ENCODE results near the gene SP100.

The SP100 gene

GRCh38 chr2:230564805-230565779 lies 149.1 kb downstream of the SP100 start:
- Histone ChIP-seq H3K27me3 (replicated peaks; ENCODE audit: control insufficient read depth, insufficient read depth, low read length) (no peaks in the 10 kb centered on the region), H3K4me1 (ENCODE audit: control insufficient read depth, insufficient read depth, low read length) (peaks cover 3% of the 10 kb centered on the region), H3K9me3 (ENCODE audit: control insufficient read depth, low read length) (peaks cover 5% of the 10 kb centered on the region), H3K4me3 (ENCODE audit: low read length) (no peak overlapping the region), H3K36me3 (ENCODE audit: control insufficient read depth, insufficient read depth, low read length, severe bottlenecking) (no peaks in the 10 kb centered on the region), H3K9ac (ENCODE audit: low read length) (no peak overlapping the region)
- DNase-seq (ENCODE audit: low read depth), result no peak

- DNase-seq (ENCODE audit: low read depth), result no peak
- Histone ChIP-seq H3K9me3 (ENCODE audit: control insufficient read depth, low read length) (peaks cover 3% of the 10 kb centered on the region), H3K36me3 (ENCODE audit: control insufficient read depth, insufficient read depth, low read length, severe bottlenecking) (no peaks in the 10 kb centered on the region), H3K4me1 (ENCODE audit: control insufficient read depth, insufficient read depth, low read length) (peaks cover 3% of the 10 kb centered on the region), H3K27me3 (replicated peaks; ENCODE audit: control insufficient read depth, insufficient read depth, low read length) (peaks cover 4% of the 10 kb centered on the region), H3K9ac (ENCODE audit: low read length) (no peak overlapping the region), H3K4me3 (ENCODE audit: low read length) (no peak overlapping the region)
Measured at GRCh38 chr2:230569298-230569697, 153.3 kb downstream of the SP100 start.

- no peaks in the 10 kb centered on the region for H3K4me1 ChIP-seq (ENCODE audit: control insufficient read depth, insufficient read depth, low read length)
- DNase-seq (ENCODE audit: low read depth), result no peak
- H3K27me3 ChIP-seq (replicated peaks; ENCODE audit: control insufficient read depth, insufficient read depth, low read length), result peaks cover 8% of the 10 kb centered on the region
- no peak overlapping the region for H3K9ac ChIP-seq (ENCODE audit: low read length)
- no peaks in the 10 kb centered on the region for H3K36me3 ChIP-seq (ENCODE audit: control insufficient read depth, insufficient read depth, low read length, severe bottlenecking)
- peaks cover 3% of the 10 kb centered on the region for H3K9me3 ChIP-seq (ENCODE audit: control insufficient read depth, low read length)
- no peak overlapping the region for H3K4me3 ChIP-seq (ENCODE audit: low read length)
Measured at GRCh38 chr2:230570987-230571386, 155.0 kb downstream of the SP100 start.

- H3K9me3 ChIP-seq (ENCODE audit: control insufficient read depth, low read length), result peaks cover 6% of the 10 kb centered on the region
Measured at GRCh38 chr2:230575642-230576324, 159.8 kb downstream of the SP100 start.

GRCh38 chr2:230577114-230577513 lies 161.1 kb downstream of the SP100 start:
- Histone ChIP-seq H3K36me3 (ENCODE audit: control insufficient read depth, insufficient read depth, low read length, severe bottlenecking) (no peaks in the 10 kb centered on the region), H3K9me3 (ENCODE audit: control insufficient read depth, low read length) (peaks cover 2% of the 10 kb centered on the region), H3K27me3 (replicated peaks; ENCODE audit: control insufficient read depth, insufficient read depth, low read length) (peaks cover 15% of the 10 kb centered on the region), H3K9ac (ENCODE audit: low read length) (no peak overlapping the region), H3K4me1 (ENCODE audit: control insufficient read depth, insufficient read depth, low read length) (no peaks in the 10 kb centered on the region), H3K4me3 (ENCODE audit: low read length) (no peak overlapping the region)
- no peak for DNase-seq (ENCODE audit: low read depth)

More at GRCh38 chr2:230575642-230576324, 159.8 kb downstream of the SP100 start:
- DNase-seq (ENCODE audit: low read depth), result no peak
- Histone ChIP-seq H3K4me3 (ENCODE audit: low read length) (no peak overlapping the region), H3K27me3 (replicated peaks; ENCODE audit: control insufficient read depth, insufficient read depth, low read length) (peaks cover 19% of the 10 kb centered on the region), H3K9ac (ENCODE audit: low read length) (no peak overlapping the region), H3K36me3 (ENCODE audit: control insufficient read depth, insufficient read depth, low read length, severe bottlenecking) (no peaks in the 10 kb centered on the region), H3K4me1 (ENCODE audit: control insufficient read depth, insufficient read depth, low read length) (no peaks in the 10 kb centered on the region)

GRCh38 chr2:230578106-230578505 lies 162.1 kb downstream of the SP100 start:
- Histone ChIP-seq H3K4me1 (ENCODE audit: control insufficient read depth, insufficient read depth, low read length) (no peaks in the 10 kb centered on the region), H3K36me3 (ENCODE audit: control insufficient read depth, insufficient read depth, low read length, severe bottlenecking) (no peaks in the 10 kb centered on the region), H3K9ac (ENCODE audit: low read length) (no peak overlapping the region), H3K4me3 (ENCODE audit: low read length) (no peak overlapping the region), H3K9me3 (ENCODE audit: control insufficient read depth, low read length) (peaks cover 2% of the 10 kb centered on the region), H3K27me3 (replicated peaks; ENCODE audit: control insufficient read depth, insufficient read depth, low read length) (peaks cover 15% of the 10 kb centered on the region)
- no peak for DNase-seq (ENCODE audit: low read depth)

GRCh38 chr2:230582851-230583283 lies 166.9 kb downstream of the SP100 start:
- DNase-seq (ENCODE audit: low read depth), result no peak
- Histone ChIP-seq H3K9me3 (ENCODE audit: control insufficient read depth, low read length) (peaks cover 2% of the 10 kb centered on the region), H3K4me3 (ENCODE audit: low read length) (no peak overlapping the region)

GRCh38 chr2:230583581-230583980 lies 167.6 kb downstream of the SP100 start:
- peaks cover 11% of the 10 kb centered on the region for H3K27me3 ChIP-seq (replicated peaks; ENCODE audit: control insufficient read depth, insufficient read depth, low read length)
- H3K36me3 ChIP-seq (ENCODE audit: control insufficient read depth, insufficient read depth, low read length, severe bottlenecking), result no peaks in the 10 kb centered on the region
- H3K9ac ChIP-seq (ENCODE audit: low read length), result no peak overlapping the region
- H3K4me3 ChIP-seq (ENCODE audit: low read length), result no peak overlapping the region
- H3K9me3 ChIP-seq (ENCODE audit: control insufficient read depth, low read length), result peaks cover 2% of the 10 kb centered on the region
- no peaks in the 10 kb centered on the region for H3K4me1 ChIP-seq (ENCODE audit: control insufficient read depth, insufficient read depth, low read length)
- DNase-seq (ENCODE audit: low read depth), result no peak

More at GRCh38 chr2:230582851-230583283, 166.9 kb downstream of the SP100 start:
- Histone ChIP-seq H3K4me1 (ENCODE audit: control insufficient read depth, insufficient read depth, low read length) (no peaks in the 10 kb centered on the region), H3K36me3 (ENCODE audit: control insufficient read depth, insufficient read depth, low read length, severe bottlenecking) (no peaks in the 10 kb centered on the region), H3K27me3 (replicated peaks; ENCODE audit: control insufficient read depth, insufficient read depth, low read length) (peaks cover 11% of the 10 kb centered on the region), H3K9ac (ENCODE audit: low read length) (no peak overlapping the region)

- no peaks in the 10 kb centered on the region for H3K36me3 ChIP-seq (ENCODE audit: control insufficient read depth, insufficient read depth, low read length, severe bottlenecking)
- H3K4me3 ChIP-seq (ENCODE audit: low read length), result no peak overlapping the region
Measured at GRCh38 chr2:230586328-230586982, 170.5 kb downstream of the SP100 start.

GRCh38 chr2:230589025-230589424 lies 173.0 kb downstream of the SP100 start:
- no peak overlapping the region for H3K9ac ChIP-seq (ENCODE audit: low read length)
- H3K9me3 ChIP-seq (ENCODE audit: control insufficient read depth, low read length), result no peaks in the 10 kb centered on the region
- no peak for DNase-seq (ENCODE audit: low read depth)
- H3K36me3 ChIP-seq (ENCODE audit: control insufficient read depth, insufficient read depth, low read length, severe bottlenecking), result no peaks in the 10 kb centered on the region
- H3K4me3 ChIP-seq (ENCODE audit: low read length), result no peak overlapping the region
- H3K4me1 ChIP-seq (ENCODE audit: control insufficient read depth, insufficient read depth, low read length), result no peaks in the 10 kb centered on the region
- H3K27me3 ChIP-seq (replicated peaks; ENCODE audit: control insufficient read depth, insufficient read depth, low read length), result no peaks in the 10 kb centered on the region

More at GRCh38 chr2:230586328-230586982, 170.5 kb downstream of the SP100 start:
- Histone ChIP-seq H3K4me1 (ENCODE audit: control insufficient read depth, insufficient read depth, low read length) (no peaks in the 10 kb centered on the region), H3K9ac (ENCODE audit: low read length) (no peak overlapping the region), H3K9me3 (ENCODE audit: control insufficient read depth, low read length) (no peaks in the 10 kb centered on the region), H3K27me3 (replicated peaks; ENCODE audit: control insufficient read depth, insufficient read depth, low read length) (no peaks in the 10 kb centered on the region)
- DNase-seq (ENCODE audit: low read depth), result peak; percentile 46

- Histone ChIP-seq H3K36me3 (ENCODE audit: control insufficient read depth, insufficient read depth, low read length, severe bottlenecking) (no peaks in the 10 kb centered on the region), H3K9ac (ENCODE audit: low read length) (no peak overlapping the region), H3K27me3 (replicated peaks; ENCODE audit: control insufficient read depth, insufficient read depth, low read length) (no peaks in the 10 kb centered on the region), H3K4me1 (ENCODE audit: control insufficient read depth, insufficient read depth, low read length) (no peaks in the 10 kb centered on the region), H3K9me3 (ENCODE audit: control insufficient read depth, low read length) (no peaks in the 10 kb centered on the region), H3K4me3 (ENCODE audit: low read length) (no peak overlapping the region)
- no peak for DNase-seq (ENCODE audit: low read depth)
Measured at GRCh38 chr2:230589497-230590015, 173.6 kb downstream of the SP100 start.
